Small intestine (tissue), 7 donors: Measurements from ENCODE around the gene PRDM1. TPM values are rescaled to one million over a fixed set of nuclear protein-coding genes. Genes with fewer than 3 reads are reported as not detected.

Experiments used
- DNase-seq, 2 donors: peaks; one replicate each; pipeline versions ENCODE4 v3.0.0 to v3.0.0-alpha.2; 2013
- FAIRE-seq: peaks from 2 replicates; lab custom pipeline; 2012; peaks lifted over from hg19 to GRCh38; lab: Jason Lieb, UNC
- H3K27ac ChIP-seq, 3 donors: one replicate each; pipeline ENCODE4 v1.5.1; 2013; ENCODE audit warnings: low read length in 2 of 3, mild to moderate bottlenecking in 2 of 3, control low read depth in 1 of 3, inconsistent platforms in 1 of 3, low read depth in 1 of 3, moderate library complexity in 1 of 3
- H3K27me3 ChIP-seq, 3 donors: one replicate each; pipeline ENCODE4 v1.6.1; 2013; ENCODE audit warnings: low read length in 3 of 3, inconsistent platforms in 1 of 3; ENCODE audit not compliant: control insufficient read depth in 3 of 3, insufficient read depth in 3 of 3
- H3K36me3 ChIP-seq, 3 donors: one replicate each; pipeline ENCODE4 v1.6.1; 2013; ENCODE audit warnings: low read length in 3 of 3, inconsistent platforms in 1 of 3, low read depth in 1 of 3, mild to moderate bottlenecking in 1 of 3, moderate library complexity in 1 of 3; ENCODE audit not compliant: control insufficient read depth in 3 of 3, insufficient read depth in 2 of 3
- H3K4me1 ChIP-seq, 3 donors: one replicate each; pipeline ENCODE4 v1.6.1; 2013; ENCODE audit warnings: low read length in 2 of 3, inconsistent platforms in 1 of 3, low read depth in 1 of 3, mild to moderate bottlenecking in 1 of 3, moderate library complexity in 1 of 3; ENCODE audit not compliant: control insufficient read depth in 3 of 3, insufficient read depth in 2 of 3
- H3K4me3 ChIP-seq, 3 donors: one replicate each; pipeline ENCODE4 v1.5.1; 2013; ENCODE audit warnings: low read length in 3 of 3, control low read depth in 1 of 3, inconsistent platforms in 1 of 3, low read depth in 1 of 3, mild to moderate bottlenecking in 1 of 3, moderate library complexity in 1 of 3
- H3K9me3 ChIP-seq, 2 donors: one replicate each; pipeline ENCODE4 v1.6.1; 2013; ENCODE audit warnings: low read depth in 1 of 2, low read length in 1 of 2; ENCODE audit not compliant: control insufficient read depth in 2 of 2, insufficient read depth in 1 of 2
- WGBS, 3 donors: extraction: QIAGEN DNeasy Blood & Tissue Kit; methylation state at CpG; one replicate each; pipeline ENCODE4 v1.1.7; 2013; 5-methylcytosine and 5-hydroxymethylcytosine counted together
- polyA plus RNA-seq, 4 donors: library from polyadenylated mRNA; stranded (reverse) in 3 of 4; unstranded in 1 of 4; fragments of 200-250 nt in 3 of 4; fragments of 120-200 nt in 1 of 4; gene quantifications; one replicate each; pipeline versions ENCODE4 v1.2.1 to v1.2.3, GENCODE V29; 2013
- donor health status: healthy with polysubstance abuse.
- donor health status: control.
- donor health status: control.
- donor health status: Bipolar disorder and iron deficiency.
- donor health status: healthy.

PRDM1 gene
- polyA plus RNA-seq, 4 donors: 0.67 to 78.6 (median 2.8) TPM

DNA sequence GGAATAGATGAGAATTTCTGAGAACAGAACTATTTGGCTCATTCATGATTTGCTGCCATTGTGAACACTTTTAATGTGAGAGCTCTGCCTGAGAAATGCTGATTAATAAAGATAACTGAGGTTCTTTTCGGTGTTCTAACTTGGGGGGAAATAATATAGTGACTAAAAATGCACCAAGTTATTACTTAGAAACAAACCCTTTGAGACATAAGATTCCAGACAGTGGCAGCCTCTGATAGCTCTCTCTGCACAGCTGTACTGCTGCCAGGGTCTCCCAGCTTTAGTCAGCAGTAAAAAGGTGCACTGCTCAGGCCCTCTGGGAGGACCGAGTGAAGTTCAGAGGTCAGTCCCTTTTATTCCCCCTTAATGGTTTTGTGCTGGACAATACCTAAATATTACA is 2.5 kb upstream of the PRDM1 start:
- Histone ChIP-seq H3K4me3 (no peak overlapping the region), H3K9me3 (no peaks in the 10 kb centered on the region), H3K27me3 (no peaks in the 10 kb centered on the region), H3K4me1 (peaks cover 0 to 28% (median 2%) of the 10 kb centered on the region in 3 donors), H3K27ac (peak overlapping the region in 1 of 3 donors; percentile 57), H3K36me3 (peaks cover 0 to 27% (median 0%) of the 10 kb centered on the region in 3 donors)
- DNase-seq: no peak
- FAIRE-seq: no peak
- 65 to 83% (median 75%) methylated on average over 2 of the region's 2 CpGs for WGBS, 3 donors

DNA sequence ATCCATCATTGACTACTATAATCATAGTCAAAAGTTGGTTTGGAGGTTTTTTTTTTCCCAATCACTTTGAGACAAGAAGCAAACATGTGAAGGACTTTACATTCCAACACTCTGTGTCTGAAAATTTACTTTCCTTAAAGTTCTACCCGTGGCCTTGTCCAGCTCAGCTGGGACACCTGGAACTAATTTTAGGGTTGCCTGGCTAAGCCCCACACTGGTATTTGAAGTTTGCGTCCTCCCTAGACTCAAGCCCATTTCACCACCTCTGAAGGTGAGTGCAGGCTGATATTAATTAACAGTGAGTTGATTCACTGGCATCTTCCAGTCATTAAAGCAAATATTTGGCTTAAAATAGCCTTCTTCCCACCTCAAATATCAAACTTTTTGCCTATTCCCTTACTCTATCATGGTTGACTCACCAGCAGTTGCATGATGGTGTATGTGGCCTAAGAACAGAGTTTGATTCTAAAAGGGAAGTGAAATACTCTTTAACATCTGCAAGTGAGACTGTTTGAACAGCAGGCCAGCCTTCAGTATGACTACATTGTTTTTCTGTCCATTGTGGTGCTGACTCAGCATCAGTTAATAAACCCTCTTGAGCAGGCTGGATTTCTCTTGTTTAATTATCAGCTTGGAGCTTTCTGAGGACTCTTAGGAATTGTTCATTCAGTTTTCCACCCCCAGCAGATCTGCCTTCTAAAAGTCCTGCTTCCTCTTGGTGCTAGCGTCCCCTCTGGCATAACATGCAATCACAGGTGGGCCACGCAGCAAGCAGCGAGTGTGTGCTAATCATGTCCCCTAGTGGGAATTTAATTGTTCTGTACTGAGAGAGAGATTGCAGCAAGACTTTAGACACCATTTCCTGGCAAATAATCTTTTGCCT is 1.8 kb upstream of the PRDM1 start:
- Histone ChIP-seq H3K4me1 (peaks cover 0 to 35% (median 2%) of the 10 kb centered on the region in 3 donors), H3K4me3 (no peak overlapping the region), H3K36me3 (peaks cover 0 to 28% (median 0%) of the 10 kb centered on the region in 3 donors), H3K27ac (peak overlapping the region in 2 of 3 donors; percentile 72 to 85), H3K9me3 (no peaks in the 10 kb centered on the region), H3K27me3 (no peaks in the 10 kb centered on the region)
- WGBS, 3 donors: 65 to 71% (median 65%) methylated on average over 5 of the region's 5 CpGs
- DNase-seq: peak; percentile 33 to 79
- no peak for FAIRE-seq

DNA sequence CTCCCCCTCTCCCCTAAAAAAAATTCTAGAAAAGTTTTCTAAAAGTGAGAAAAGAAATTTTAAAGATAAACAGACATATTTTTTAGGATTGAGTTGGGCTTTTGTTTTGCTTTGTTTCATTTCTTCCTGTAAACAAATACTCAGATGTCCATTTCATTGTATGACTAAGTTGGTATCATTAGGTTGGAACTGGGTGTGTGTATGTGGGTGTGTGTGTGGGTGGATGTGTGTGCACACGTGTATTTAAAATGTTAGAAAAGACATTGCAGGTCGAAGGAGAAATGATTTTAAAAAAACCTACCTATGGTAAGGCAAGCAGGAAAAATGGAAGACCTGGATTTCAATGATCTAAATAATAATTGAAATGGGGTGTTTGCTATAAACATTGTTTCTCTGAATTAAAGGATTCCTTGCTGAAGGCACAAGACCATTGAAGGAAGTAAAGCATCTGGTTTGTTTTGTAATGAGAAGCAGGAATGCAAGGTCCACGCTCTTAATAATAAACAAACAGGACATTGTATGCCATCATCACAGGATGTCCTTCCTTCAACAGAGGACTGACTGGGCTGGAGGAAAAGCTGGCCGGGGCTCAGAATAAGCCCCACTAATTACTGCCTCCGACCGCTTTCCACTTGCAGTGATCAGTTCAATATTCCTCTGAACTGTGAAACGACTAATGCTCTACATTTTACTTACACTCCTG is 996 bp upstream of the PRDM1 start:
- FAIRE-seq (no peak), DNase-seq (peak in 1 of 2 donors; percentile 60)
- Histone ChIP-seq H3K9me3 (no peaks in the 10 kb centered on the region), H3K36me3 (peaks cover 0 to 22% (median 0%) of the 10 kb centered on the region in 3 donors), H3K4me1 (peaks cover 0 to 36% (median 2%) of the 10 kb centered on the region in 3 donors), H3K27ac (peak overlapping the region in 2 of 3 donors; percentile 72 to 96), H3K27me3 (no peaks in the 10 kb centered on the region), H3K4me3 (peak overlapping the region in 1 of 3 donors; percentile 41)
- 17 to 28% (median 23%) methylated on average over 7 of the region's 7 CpGs for WGBS, 3 donors

DNA sequence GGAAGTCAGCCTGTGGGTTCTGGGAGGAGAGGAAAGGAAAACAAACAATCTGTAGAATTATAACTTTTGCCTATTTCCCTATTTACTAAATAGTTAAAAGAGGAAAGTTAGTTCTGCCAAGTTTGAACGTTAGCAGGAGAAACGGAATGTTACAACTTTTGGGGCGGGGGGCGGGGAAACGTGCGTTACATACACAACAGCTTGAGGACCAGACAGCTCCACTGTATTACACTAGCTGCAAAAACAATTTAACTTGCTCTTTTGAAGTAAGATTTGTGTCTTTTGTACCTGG is 498 bp upstream of the PRDM1 start:
- Histone ChIP-seq H3K27ac (peak overlapping the region in 2 of 3 donors; percentile 72 to 96), H3K36me3 (peaks cover 0 to 19% (median 0%) of the 10 kb centered on the region in 3 donors), H3K27me3 (no peaks in the 10 kb centered on the region), H3K4me3 (peak overlapping the region in 1 of 3 donors; percentile 41), H3K9me3 (no peaks in the 10 kb centered on the region), H3K4me1 (peaks cover 0 to 36% (median 2%) of the 10 kb centered on the region in 3 donors)
- DNase-seq (no peak), FAIRE-seq (no peak)
- 9 to 14% (median 11%) methylated on average over 6 of the region's 6 CpGs for WGBS, 3 donors

DNA sequence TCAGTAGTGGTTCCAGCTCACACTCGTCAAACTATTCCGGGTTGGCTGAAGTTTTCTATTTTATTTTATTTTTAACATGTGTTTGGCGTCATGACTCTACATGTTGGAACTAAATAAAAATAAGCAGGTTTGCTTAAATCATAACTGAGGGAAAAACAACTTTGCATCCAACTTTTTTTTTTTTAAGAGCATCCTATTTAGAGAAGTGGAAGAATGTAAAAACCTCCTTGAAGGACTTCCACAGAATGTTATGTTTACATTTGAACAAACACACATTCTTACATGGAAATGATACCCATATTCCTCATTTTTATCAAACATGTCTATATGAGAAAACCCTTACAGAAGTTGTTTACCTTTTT is 659 bp downstream of the PRDM1 start:
- H3K4me1 ChIP-seq: peaks cover 0 to 36% (median 2%) of the 10 kb centered on the region in 3 donors
- peaks cover 0 to 17% (median 2%) of the 10 kb centered on the region in 3 donors for H3K36me3 ChIP-seq
- peak overlapping the region in 2 of 3 donors; percentile 41 to 57 for H3K4me3 ChIP-seq
- peak overlapping the region in 1 of 3 donors; percentile 72 for H3K27ac ChIP-seq
- no peaks in the 10 kb centered on the region for H3K9me3 ChIP-seq
- 2 to 5% (median 3%) methylated on average over 3 of the region's 3 CpGs for WGBS, 3 donors
- DNase-seq (no peak), FAIRE-seq (no peak)
- H3K27me3 ChIP-seq: no peaks in the 10 kb centered on the region

DNA sequence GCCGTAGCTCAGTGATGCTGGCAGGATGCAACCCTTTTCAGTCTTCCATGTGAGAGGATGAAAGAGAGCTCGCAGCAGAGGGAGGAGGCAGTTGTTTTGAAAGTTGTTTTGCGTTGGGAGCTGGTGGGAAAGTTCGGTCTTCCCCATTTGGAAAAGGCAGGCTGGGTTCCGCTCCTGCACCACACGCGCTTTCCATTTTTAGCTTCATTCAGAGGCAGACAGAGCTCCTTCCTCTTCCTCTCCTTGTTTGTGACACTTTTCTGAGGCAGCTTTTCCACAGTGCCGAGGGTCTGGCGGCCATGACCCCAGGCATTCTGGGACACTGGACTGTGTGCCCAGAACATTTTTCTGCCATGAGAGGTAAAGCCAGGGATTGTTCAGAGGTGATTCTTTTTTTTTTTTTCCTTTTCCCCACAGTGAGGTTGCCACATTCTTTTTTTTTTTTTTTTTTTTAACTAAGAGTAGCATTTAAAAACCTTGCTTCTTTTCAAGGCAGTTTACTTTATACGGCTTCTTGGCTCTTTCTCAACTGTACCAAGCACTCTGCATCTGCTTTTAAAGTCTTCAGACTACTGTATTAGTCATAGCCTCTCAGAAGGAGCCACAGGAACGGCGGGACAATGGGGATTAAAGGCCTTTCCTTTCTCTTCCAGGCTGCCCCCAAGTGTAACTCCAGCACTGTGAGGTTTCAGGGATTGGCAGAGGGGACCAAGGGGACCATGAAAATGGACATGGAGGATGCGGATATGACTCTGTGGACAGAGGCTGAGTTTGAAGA is 1.6 kb downstream of the PRDM1 start:
- Histone ChIP-seq H3K27ac (peak overlapping the region; percentile 35 to 95 (median 72)), H3K4me3 (peak overlapping the region; percentile 36 to 49 (median 41)), H3K9me3 (no peaks in the 10 kb centered on the region), H3K27me3 (no peaks in the 10 kb centered on the region), H3K4me1 (peaks cover 0 to 40% (median 2%) of the 10 kb centered on the region in 3 donors), H3K36me3 (peaks cover 0 to 21% (median 5%) of the 10 kb centered on the region in 3 donors)
- FAIRE-seq: no peak
- DNase-seq: peak in 1 of 2 donors; percentile 39
- 23 to 72% (median 68%) methylated on average over 13 of the region's 13 CpGs for WGBS, 3 donors

DNA sequence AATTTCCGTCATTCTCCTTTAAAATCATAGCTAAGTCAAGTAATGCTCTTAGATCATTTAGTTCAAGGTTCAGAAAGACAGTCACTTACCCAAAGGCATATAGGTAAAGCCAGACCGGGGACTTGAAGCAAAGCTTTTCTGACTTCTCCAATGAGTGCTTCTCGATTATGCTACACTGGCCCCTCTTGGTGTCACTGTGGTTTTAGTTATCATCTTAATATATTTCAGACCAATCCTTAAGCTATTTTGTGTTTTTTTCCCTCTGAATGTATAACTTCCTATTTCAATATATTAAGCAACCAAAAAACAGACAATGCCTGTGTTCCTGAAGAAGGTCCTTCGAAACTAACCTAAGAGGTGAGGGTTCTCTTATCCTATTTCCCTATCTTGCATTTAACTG is 3.9 kb downstream of the PRDM1 start:
- DNase-seq (peak; percentile 23 to 37), FAIRE-seq (no peak)
- H3K36me3 ChIP-seq: peaks cover 0 to 22% (median 5%) of the 10 kb centered on the region in 3 donors
- no peaks in the 10 kb centered on the region for H3K9me3 ChIP-seq
- peak overlapping the region in 2 of 3 donors; percentile 20 to 48 for H3K27ac ChIP-seq
- H3K4me3 ChIP-seq: peak overlapping the region in 2 of 3 donors; percentile 20 to 41
- no peaks in the 10 kb centered on the region for H3K27me3 ChIP-seq
- peaks cover 0 to 25% (median 0%) of the 10 kb centered on the region in 3 donors for H3K4me1 ChIP-seq
- WGBS, 3 donors: 44 to 55% (median 47%) methylated on average over 4 of the region's 4 CpGs

DNA sequence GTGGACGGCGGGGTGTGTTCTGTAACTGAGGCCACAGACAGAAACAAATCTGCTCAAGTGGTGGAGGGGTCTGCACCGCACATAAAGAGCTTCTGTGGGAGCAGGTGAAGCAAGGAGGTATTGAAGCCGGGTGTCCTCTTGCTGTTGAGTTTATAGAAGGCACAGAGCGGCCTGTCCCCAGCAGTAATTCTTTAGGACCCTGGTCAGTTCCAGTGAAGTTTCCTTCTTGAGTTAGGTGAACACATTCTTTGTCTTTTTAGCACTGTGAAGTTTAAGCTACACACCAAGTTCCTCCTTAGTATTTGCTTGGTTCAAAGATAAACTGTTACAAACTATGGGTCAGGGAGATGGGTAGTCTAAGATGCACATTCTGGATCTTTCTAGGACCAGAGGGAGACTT is 6.1 kb downstream of the PRDM1 start:
- Histone ChIP-seq H3K36me3 (peaks cover 0 to 30% (median 5%) of the 10 kb centered on the region in 3 donors), H3K27me3 (no peaks in the 10 kb centered on the region), H3K27ac (peak overlapping the region in 1 of 3 donors; percentile 29), H3K9me3 (no peaks in the 10 kb centered on the region), H3K4me1 (peaks cover 0 to 28% (median 0%) of the 10 kb centered on the region in 3 donors), H3K4me3 (no peak overlapping the region)
- 88 to 92% (median 91%) methylated on average over 5 of the region's 5 CpGs for WGBS, 3 donors
- FAIRE-seq: no peak
- no peak for DNase-seq
